Effector memory CD4-positive, alpha-beta T cell (primary cell): ENCODE measurements around the gene MTARC2.

Source experiments
- DNase-seq, 3 donors: peaks; one replicate each; pipeline ENCODE4 v3.0.0-alpha.2; 2020
- H3K27ac ChIP-seq: 2 replicates; pipeline ENCODE4 v1.7.0; 2013; ENCODE audit warnings: mild to moderate bottlenecking, low read length, moderate library complexity; ENCODE audit not compliant: insufficient read depth, poor library complexity, severe bottlenecking
- H3K27me3 ChIP-seq: replicated peaks from 2 replicates; pipeline ENCODE4 v1.7.0; 2013; ENCODE audit warnings: mild to moderate bottlenecking, low read length; ENCODE audit not compliant: insufficient read depth, control insufficient read depth, poor library complexity, severe bottlenecking
- H3K36me3 ChIP-seq: 2 replicates; pipeline ENCODE4 v1.7.0; 2013; ENCODE audit warnings: mild to moderate bottlenecking, low read length, moderate library complexity; ENCODE audit not compliant: control insufficient read depth, insufficient read depth
- H3K4me1 ChIP-seq: 2 replicates; pipeline ENCODE4 v1.7.0; 2013; ENCODE audit warnings: low read length, mild to moderate bottlenecking; ENCODE audit not compliant: control insufficient read depth, insufficient read depth, poor library complexity, severe bottlenecking
- H3K4me3 ChIP-seq: 2 replicates; pipeline ENCODE4 v1.7.0; 2013; ENCODE audit warnings: low read length, low read depth, mild to moderate bottlenecking; ENCODE audit not compliant: insufficient read depth, poor library complexity, severe bottlenecking
- H3K9me3 ChIP-seq: 2 replicates; pipeline ENCODE4 v1.7.0; 2013; ENCODE audit warnings: mild to moderate bottlenecking, low read length, moderate library complexity; ENCODE audit not compliant: control insufficient read depth

MTARC2 gene

DNA sequence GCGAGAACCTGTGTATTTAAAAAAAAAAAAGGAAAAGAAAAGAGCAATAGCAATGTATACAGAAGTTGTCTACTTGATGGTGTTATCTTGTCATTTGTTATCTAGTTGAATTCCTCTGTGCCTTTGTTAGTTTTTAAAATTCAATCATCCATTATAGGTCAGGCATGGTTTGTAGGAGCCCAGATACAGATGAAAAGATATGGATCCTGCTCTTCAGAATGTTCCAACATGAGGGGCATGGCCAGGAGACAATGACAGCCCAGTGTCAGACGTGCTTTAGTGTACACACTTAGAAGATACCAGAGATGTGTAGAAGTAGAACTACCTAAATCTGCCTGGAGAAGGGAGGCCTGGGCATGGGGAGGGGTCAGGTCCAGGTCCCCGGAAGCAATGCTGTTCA lies 16.6 kb downstream of the MTARC2 start:
- DNase-seq = no peak
- H3K4me3 ChIP-seq = no peak overlapping the region
- H3K27ac ChIP-seq = no peak overlapping the region
- H3K9me3 ChIP-seq = no peaks in the 10 kb centered on the region
- H3K27me3 ChIP-seq = no peaks in the 10 kb centered on the region
- H3K36me3 ChIP-seq = no peaks in the 10 kb centered on the region
- no peaks in the 10 kb centered on the region for H3K4me1 ChIP-seq

DNA sequence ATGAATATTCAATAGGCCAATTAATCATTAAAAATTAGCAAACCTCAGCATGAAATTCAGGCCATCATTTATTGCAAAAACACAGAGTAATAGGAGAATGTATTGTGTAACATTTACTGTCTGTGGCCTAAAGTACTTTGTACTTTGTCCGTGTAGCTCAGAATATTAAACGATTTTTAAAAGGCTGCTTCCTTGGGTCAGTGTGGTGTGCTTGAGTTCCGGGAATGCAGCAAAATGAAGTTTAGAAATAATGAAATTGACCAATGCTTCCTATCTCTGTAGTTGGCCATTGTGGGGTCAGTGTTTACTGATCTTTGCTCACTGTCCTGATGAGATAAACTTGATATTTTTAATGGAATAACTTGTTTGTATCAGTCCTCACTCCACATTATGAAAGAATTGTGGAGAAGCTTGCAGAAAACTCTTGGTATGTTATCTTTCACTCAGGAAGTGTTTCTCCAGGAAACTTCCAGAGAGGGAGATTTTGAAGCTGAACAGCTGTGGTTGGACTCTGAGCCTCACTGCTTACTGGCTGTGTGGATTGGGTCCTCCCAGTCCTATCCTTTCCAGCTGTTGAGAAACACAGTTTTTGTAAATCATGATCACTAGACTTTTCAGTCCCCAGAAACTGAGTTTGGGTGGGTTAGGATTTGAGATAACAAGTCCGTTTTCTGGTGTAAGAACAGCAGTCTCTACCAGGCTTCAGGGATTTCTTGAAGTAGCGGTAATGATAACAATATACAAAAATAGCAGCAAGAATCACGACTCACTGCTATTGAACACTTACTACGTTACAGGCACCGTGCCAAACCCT lies 19.4 kb downstream of the MTARC2 start:
- H3K27ac ChIP-seq = no peak overlapping the region
- H3K36me3 ChIP-seq = no peaks in the 10 kb centered on the region
- no peak overlapping the region for H3K4me3 ChIP-seq
- H3K4me1 ChIP-seq = no peaks in the 10 kb centered on the region
- DNase-seq = no peak
- H3K9me3 ChIP-seq = no peaks in the 10 kb centered on the region
- no peaks in the 10 kb centered on the region for H3K27me3 ChIP-seq

DNA sequence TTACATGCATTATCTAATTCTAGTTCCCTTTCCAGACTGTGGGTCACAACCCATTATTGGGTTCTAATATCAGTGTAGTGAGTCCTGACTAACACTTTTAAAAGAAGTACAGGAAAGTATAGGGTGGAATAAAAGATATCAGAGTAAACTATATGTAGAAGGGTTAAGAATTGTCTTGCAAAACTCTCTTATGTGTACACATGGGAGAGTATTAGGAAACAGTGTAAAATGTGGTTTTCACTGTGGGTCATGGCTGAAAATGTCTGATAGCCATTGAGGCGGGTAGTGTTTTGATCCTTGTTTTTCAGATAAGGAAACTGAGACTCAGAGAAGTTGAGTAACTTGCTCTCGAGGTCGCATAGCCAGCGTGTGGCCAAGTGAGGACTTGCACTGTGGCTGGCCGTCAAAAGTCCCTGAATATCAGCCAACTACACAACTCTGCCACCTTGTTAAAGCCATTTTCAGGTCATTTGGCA lies 20.0 kb downstream of the MTARC2 start:
- Histone ChIP-seq H3K9me3 (no peaks in the 10 kb centered on the region), H3K36me3 (no peaks in the 10 kb centered on the region), H3K4me3 (no peak overlapping the region), H3K4me1 (no peaks in the 10 kb centered on the region), H3K27me3 (no peaks in the 10 kb centered on the region), H3K27ac (no peak overlapping the region)
- DNase-seq = no peak

DNA sequence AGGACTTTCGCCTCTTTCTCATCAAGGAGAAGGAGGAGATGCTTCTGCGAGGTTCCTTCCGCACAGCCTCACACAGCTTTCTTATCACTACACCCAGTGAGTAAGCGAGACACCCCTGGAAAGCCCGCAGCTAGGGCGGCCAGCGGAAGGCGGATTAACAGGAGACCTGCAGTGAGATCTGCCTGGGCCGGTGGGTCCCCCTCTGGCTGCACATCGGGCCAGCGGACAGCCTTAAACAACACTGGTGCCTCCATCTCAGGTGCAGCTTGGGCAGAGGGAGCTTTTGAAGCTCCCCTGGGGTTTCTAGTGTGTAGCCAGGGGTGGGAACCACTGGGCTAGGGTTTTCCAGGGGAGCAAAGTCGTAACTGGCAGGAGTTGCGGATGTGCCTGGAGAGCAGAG lies 21.1 kb downstream of the MTARC2 start:
- Histone ChIP-seq H3K27me3 (no peaks in the 10 kb centered on the region), H3K4me1 (no peaks in the 10 kb centered on the region), H3K36me3 (no peaks in the 10 kb centered on the region), H3K27ac (no peak overlapping the region), H3K4me3 (no peak overlapping the region), H3K9me3 (no peaks in the 10 kb centered on the region)
- no peak for DNase-seq

DNA sequence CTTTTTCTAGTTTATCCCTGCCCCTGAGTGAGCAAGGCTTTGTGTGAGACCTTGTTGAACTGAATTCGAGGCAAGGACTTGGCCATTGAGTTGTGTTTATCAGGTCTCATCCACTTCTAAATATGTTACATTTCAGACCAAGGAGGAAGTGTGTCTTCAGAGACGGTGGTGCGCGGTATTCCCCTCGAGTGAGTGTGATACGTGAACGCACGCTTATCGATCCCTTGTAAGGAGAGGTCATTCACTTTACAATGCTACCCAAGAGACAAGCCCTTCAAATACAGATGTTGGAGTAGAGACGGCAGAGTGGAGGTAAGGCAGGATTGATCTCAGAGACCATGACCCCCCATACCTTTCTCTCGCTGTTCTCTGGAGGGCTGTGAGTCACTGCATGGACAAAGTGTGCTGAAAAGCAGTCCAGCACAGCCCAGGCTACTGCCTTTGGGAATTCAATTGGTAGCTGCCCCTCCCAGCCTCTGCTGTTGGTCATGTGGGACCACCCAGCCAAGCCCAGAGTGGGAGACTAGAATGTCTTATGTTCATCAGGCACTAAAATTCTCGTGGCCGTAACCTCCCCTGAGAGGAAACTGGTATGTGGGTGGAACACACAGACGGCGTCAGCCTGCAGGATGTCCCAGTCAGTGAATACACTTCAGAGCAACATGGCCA lies 22.3 kb downstream of the MTARC2 start:
- Histone ChIP-seq H3K4me1 (no peaks in the 10 kb centered on the region), H3K4me3 (no peak overlapping the region)

DNA sequence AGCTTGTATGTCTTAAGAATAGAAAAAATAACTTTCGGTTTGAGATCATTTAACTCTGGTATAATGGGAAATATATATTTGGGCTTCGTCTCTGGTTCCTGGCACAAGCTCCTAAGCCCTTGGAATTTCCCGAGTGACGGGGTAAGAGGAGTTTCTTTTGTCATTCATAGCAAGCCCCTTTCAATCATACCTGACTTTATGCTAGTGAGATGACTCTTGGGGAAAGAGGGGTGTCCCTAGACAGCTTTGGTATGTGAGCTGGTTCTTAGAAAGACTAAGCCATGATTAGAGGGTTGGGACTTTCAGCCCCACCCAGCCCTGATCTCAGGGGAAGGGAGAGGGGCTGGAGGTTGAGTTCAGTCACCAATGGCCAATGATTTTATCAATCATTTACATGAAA lies 24.7 kb downstream of the MTARC2 start:
- no peak overlapping the region for H3K4me3 ChIP-seq
- H3K4me1 ChIP-seq = no peaks in the 10 kb centered on the region
- no peak for DNase-seq
- H3K36me3 ChIP-seq = no peaks in the 10 kb centered on the region
- no peaks in the 10 kb centered on the region for H3K27me3 ChIP-seq
- no peak overlapping the region for H3K27ac ChIP-seq
- H3K9me3 ChIP-seq = no peaks in the 10 kb centered on the region

More for the DNA sequence above, 22.3 kb downstream of the MTARC2 start:
- H3K27me3 ChIP-seq = no peaks in the 10 kb centered on the region
- H3K27ac ChIP-seq = no peak overlapping the region
- H3K36me3 ChIP-seq = no peaks in the 10 kb centered on the region
- H3K9me3 ChIP-seq = no peaks in the 10 kb centered on the region
- DNase-seq = no peak

DNA sequence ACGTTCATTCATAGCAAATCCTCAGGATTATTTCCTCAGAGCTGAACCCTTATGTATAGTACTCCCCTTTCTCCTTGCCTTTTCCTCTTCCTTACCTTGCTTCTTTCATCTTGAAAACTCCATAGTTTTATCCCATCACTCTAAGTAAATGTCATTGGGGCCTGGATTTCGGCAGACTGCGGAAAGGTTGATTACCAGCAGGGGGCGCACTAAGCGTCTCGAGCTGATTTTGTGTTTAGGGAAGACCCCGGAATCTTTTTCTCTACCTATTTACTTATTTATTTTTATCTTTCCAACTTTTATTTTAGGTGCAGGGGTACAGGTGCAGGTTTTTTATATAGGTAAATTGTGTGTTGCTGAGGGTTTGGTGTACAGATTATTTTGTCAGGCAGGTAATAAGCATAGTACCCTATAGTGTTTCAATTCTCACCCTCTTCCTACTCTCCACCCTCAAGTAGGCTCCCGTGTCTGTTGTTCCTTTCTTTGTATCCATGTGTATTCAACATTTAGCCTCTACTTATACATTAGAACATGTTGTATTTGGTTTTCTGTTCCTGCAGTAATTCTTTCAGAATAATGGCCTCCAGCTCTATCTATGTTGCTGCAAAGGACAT lies 27.2 kb downstream of the MTARC2 start:
- Histone ChIP-seq H3K4me3 (no peak overlapping the region), H3K27ac (no peak overlapping the region), H3K4me1 (no peaks in the 10 kb centered on the region), H3K27me3 (no peaks in the 10 kb centered on the region), H3K36me3 (no peaks in the 10 kb centered on the region), H3K9me3 (no peaks in the 10 kb centered on the region)
- DNase-seq = peak in 1 of 3 donors; percentile 7

DNA sequence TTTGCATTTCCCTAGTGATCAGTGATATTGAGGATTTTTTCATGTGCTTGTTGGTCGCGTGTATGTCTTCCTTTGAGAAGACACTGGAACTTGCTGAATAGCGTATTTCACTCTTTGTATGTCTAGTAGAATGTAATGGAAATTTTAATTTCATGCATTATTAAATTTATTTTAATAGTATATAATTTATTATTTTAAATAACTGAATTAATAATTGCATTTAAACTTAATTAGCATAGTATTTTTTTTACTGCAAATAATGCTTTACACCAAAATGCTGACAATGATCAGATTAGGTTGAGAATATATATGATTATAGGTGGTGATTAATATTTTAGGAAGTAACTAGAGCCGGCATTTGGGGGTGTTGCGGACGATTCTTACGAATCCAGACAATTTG lies 28.1 kb downstream of the MTARC2 start:
- Histone ChIP-seq H3K9me3 (no peaks in the 10 kb centered on the region), H3K36me3 (no peaks in the 10 kb centered on the region), H3K4me3 (no peak overlapping the region), H3K27ac (no peak overlapping the region), H3K4me1 (no peaks in the 10 kb centered on the region), H3K27me3 (no peaks in the 10 kb centered on the region)
- DNase-seq = no peak

DNA sequence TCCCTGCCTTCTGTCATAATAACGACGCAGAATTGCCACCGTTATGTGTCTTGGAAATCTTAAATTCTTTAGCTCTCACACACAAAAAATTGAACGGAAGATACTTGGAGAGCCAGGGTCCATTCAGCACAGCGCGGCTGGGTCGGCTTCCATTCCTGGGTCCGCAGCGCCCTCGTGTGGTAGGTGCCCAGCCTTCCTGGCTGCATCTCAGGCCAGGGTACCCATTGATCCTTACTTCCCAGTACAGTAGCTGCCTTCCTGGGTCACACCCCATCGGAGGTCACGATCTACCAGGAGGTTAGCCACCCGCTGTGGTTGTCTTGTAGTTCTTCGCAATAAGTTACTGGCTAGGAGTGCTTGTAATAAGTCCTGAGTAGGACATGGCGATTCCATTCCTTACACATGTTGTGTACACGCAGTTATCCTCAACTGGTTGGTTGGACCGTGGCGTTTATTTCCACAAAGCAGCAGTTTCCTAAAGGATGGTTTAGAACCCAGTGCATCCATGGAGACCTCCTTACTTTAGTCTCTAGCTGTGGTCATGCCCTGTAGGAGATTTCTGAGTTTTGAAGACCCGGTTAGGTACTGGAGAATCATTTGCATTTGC lies 28.7 kb downstream of the MTARC2 start:
- H3K4me3 ChIP-seq = no peak overlapping the region
- no peak overlapping the region for H3K27ac ChIP-seq
- H3K4me1 ChIP-seq = no peaks in the 10 kb centered on the region
- H3K36me3 ChIP-seq = no peaks in the 10 kb centered on the region
- no peaks in the 10 kb centered on the region for H3K9me3 ChIP-seq
- DNase-seq = peak; percentile 11 to 30 (median 12)
- H3K27me3 ChIP-seq = no peaks in the 10 kb centered on the region
